H1 (cell line): ENCODE measurements around the gene ERCC3. TPM values are rescaled to one million over a fixed set of nuclear protein-coding genes. Genes with fewer than 3 reads are reported as not detected.

Experiments
- CTCF ChIA-PET: fragments of 300-600 bp; sonication (Branson Sonifier 250); formaldehyde crosslinking; loops from one replicate; lab custom pipeline; 2021; ENCODE audit not compliant: partially characterized antibody; lab: Charles Lee
- POLR2A ChIA-PET: fragments of 300-600 bp; sonication (Branson Sonifier 250); formaldehyde crosslinking; loops from one replicate; lab custom pipeline; 2021; ENCODE audit warnings: inconsistent platforms; ENCODE audit not compliant: partially characterized antibody; lab: Charles Lee
- DNase-seq, 2 experiments: peaks; one replicate each; pipeline versions ENCODE4 v3.0.0 to v3.0.0-alpha.2; 2010 to 2022; ENCODE audit warnings: low spot score in 2 of 2, low read depth in 1 of 2, mixed read lengths in 1 of 2
- FAIRE-seq: peaks from 2 replicates; lab custom pipeline; 2011; peaks lifted over from hg19 to GRCh38; lab: Jason Lieb, UNC
- H2AFZ ChIP-seq: 2 replicates; pipeline ENCODE4 v1.8.1; 2012; ENCODE audit warnings: low read length, inconsistent platforms
- H2AK5ac ChIP-seq: 2 replicates; pipeline ENCODE4 v1.6.1; 2013; ENCODE audit warnings: low read depth, low read length
- H2BK120ac ChIP-seq: replicated peaks from 2 replicates; pipeline ENCODE3; 2013; ENCODE audit warnings: low read depth, low read length, inconsistent platforms
- H2BK12ac ChIP-seq: 2 replicates; pipeline ENCODE4 v1.6.1; 2013; ENCODE audit warnings: low read depth, low read length
- H2BK15ac ChIP-seq: 2 replicates; pipeline ENCODE4 v1.6.1; 2013; ENCODE audit warnings: low read length
- H2BK20ac ChIP-seq: 2 replicates; pipeline ENCODE4 v1.6.1; 2013; ENCODE audit warnings: low read length
- H2BK5ac ChIP-seq: 2 replicates; pipeline ENCODE4 v1.6.1; 2013; ENCODE audit warnings: low read depth, low read length
- H3K14ac ChIP-seq: 2 replicates; pipeline ENCODE4 v1.6.1; 2013; ENCODE audit warnings: inconsistent platforms; ENCODE audit not compliant: insufficient read length
- H3K18ac ChIP-seq: 2 replicates; pipeline ENCODE4 v1.6.1; 2013; ENCODE audit warnings: low read length; ENCODE audit errors: extremely low read depth
- H3K23ac ChIP-seq: 2 replicates; pipeline ENCODE4 v1.6.1; 2013; ENCODE audit warnings: inconsistent platforms; ENCODE audit not compliant: insufficient read length
- H3K23me2 ChIP-seq: 2 replicates; pipeline ENCODE4 v1.6.1; 2013; ENCODE audit warnings: low read depth, low read length
- H3K27ac ChIP-seq: 2 replicates; pipeline ENCODE4 v1.6.1; 2011; ENCODE audit warnings: low read depth, low read length, inconsistent platforms
- H3K27me3 ChIP-seq, 4 experiments: replicated peaks in 1 of 4; 1 replicate in 1 of 4; 2 replicates in 3 of 4; pipeline versions ENCODE4 v1.6.1 to v1.8.1; 2011 to 2013; ENCODE audit warnings: low read length in 3 of 4, mild to moderate bottlenecking in 3 of 4, inconsistent platforms in 2 of 4, mixed read lengths in 2 of 4, moderate library complexity in 1 of 4; ENCODE audit not compliant: control insufficient read depth in 3 of 4, insufficient read depth in 3 of 4; ENCODE audit errors: extremely low read depth in 1 of 4
- H3K36me3 ChIP-seq, 4 experiments: 2 replicates each; pipeline versions ENCODE4 v1.6.1 to v1.8.1; 2011 to 2013; ENCODE audit warnings: mild to moderate bottlenecking in 4 of 4, low read length in 3 of 4, moderate library complexity in 2 of 4, control low read depth in 1 of 4, inconsistent platforms in 1 of 4; ENCODE audit not compliant: insufficient read depth in 4 of 4, control insufficient read depth in 2 of 4
- H3K4ac ChIP-seq: replicated peaks from 2 replicates; pipeline ENCODE3; 2013; ENCODE audit warnings: low read length, low read depth, mixed read lengths, inconsistent platforms; ENCODE audit not compliant: insufficient read length
- H3K4me1 ChIP-seq, 4 experiments: replicated peaks in 1 of 4; 1 replicate in 1 of 4; 2 replicates in 3 of 4; pipeline versions ENCODE4 v1.6.1 to v1.8.1; 2011 to 2013; ENCODE audit warnings: low read length in 3 of 4, inconsistent platforms in 2 of 4, mixed read lengths in 1 of 4; ENCODE audit not compliant: insufficient read depth in 4 of 4, control insufficient read depth in 3 of 4
- H3K4me2 ChIP-seq, 2 experiments: 2 replicates each; pipeline versions ENCODE4 v1.6.1 to v1.8.1; 2011 to 2013; ENCODE audit warnings: low read depth in 2 of 2, low read length in 2 of 2, control low read depth in 1 of 2, inconsistent platforms in 1 of 2, mild to moderate bottlenecking in 1 of 2; ENCODE audit not compliant: insufficient read depth in 1 of 2
- H3K4me3 ChIP-seq, 4 experiments: fragments of 200-600, 300-600 bp in 1 of 4; sonication (generic), shearing (Covaris generic), sonication (Bioruptor Twin) in 1 of 4; 2 replicates each; pipeline versions ENCODE4 v1.5.1 to v1.8.1; 2011 to 2016; ENCODE audit warnings: low read length in 4 of 4, low read depth in 3 of 4, control low read depth in 2 of 4, inconsistent platforms in 2 of 4, mild to moderate bottlenecking in 2 of 4, mixed read lengths in 1 of 4, moderate library complexity in 1 of 4; ENCODE audit not compliant: insufficient read depth in 2 of 4; ENCODE audit errors: extremely low read depth in 1 of 4
- H3K56ac ChIP-seq: replicated peaks from 2 replicates; pipeline ENCODE3; 2013; ENCODE audit warnings: low read depth, mild to moderate bottlenecking, mixed read lengths, low read length, inconsistent platforms; ENCODE audit not compliant: insufficient read length
- H3K79me1 ChIP-seq: 2 replicates; pipeline ENCODE4 v1.6.1; 2013; ENCODE audit warnings: low read depth, low read length, control low read depth
- H3K79me2 ChIP-seq, 2 experiments: 2 replicates each; pipeline versions ENCODE4 v1.6.1 to v1.8.1; 2012 to 2013; ENCODE audit warnings: low read length in 2 of 2, mild to moderate bottlenecking in 2 of 2, inconsistent platforms in 1 of 2; ENCODE audit not compliant: insufficient read depth in 2 of 2, control insufficient read depth in 1 of 2
- H3K9ac ChIP-seq, 4 experiments: replicated peaks in 1 of 4; 1 replicate in 1 of 4; 2 replicates in 3 of 4; pipeline versions ENCODE4 v1.6.1 to v1.8.1; 2011 to 2013; ENCODE audit warnings: low read depth in 3 of 4, low read length in 3 of 4, control low read depth in 2 of 4, mild to moderate bottlenecking in 2 of 4, moderate library complexity in 2 of 4, inconsistent platforms in 1 of 4; ENCODE audit errors: extremely low read depth in 1 of 4
- H3K9me3 ChIP-seq, 2 experiments: 2 replicates each; pipeline versions ENCODE4 v1.6.1 to v1.8.1; 2012 to 2013; ENCODE audit warnings: mild to moderate bottlenecking in 2 of 2, moderate library complexity in 2 of 2, control low read depth in 1 of 2, inconsistent platforms in 1 of 2, low read depth in 1 of 2, low read length in 1 of 2, mixed read lengths in 1 of 2; ENCODE audit not compliant: insufficient read depth in 2 of 2
- H4K20me1 ChIP-seq, 2 experiments: replicated peaks in 1 of 2; 2 replicates each; pipeline versions ENCODE3 to v1.8.1; 2011 to 2013; ENCODE audit warnings: inconsistent platforms in 2 of 2, low read length in 2 of 2, mild to moderate bottlenecking in 1 of 2; ENCODE audit not compliant: insufficient read depth in 2 of 2, control insufficient read depth in 1 of 2
- H4K5ac ChIP-seq: 2 replicates; pipeline ENCODE4 v1.6.1; 2013; ENCODE audit warnings: low read length, low read depth, mixed read lengths, inconsistent platforms; ENCODE audit not compliant: insufficient read length
- H4K8ac ChIP-seq: 2 replicates; pipeline ENCODE4 v1.8.0; 2013; ENCODE audit warnings: mild to moderate bottlenecking, moderate library complexity, low read length, inconsistent platforms; ENCODE audit not compliant: insufficient read depth; ENCODE audit errors: extremely low read depth
- H4K91ac ChIP-seq: replicated peaks from 2 replicates; pipeline ENCODE3; 2013; ENCODE audit warnings: low read length, mixed read lengths, inconsistent platforms; ENCODE audit not compliant: insufficient read length
- BACH1 ChIP-seq: IDR thresholded peaks from 2 replicates; pipeline ENCODE4 v1.6.1; 2012; ENCODE audit warnings: low read length, improper control_type of control experiment
- RAD21 ChIP-seq, 2 experiments: IDR thresholded peaks in 1 of 2; conservative IDR thresholded peaks in 1 of 2; 2 replicates each; pipeline ENCODE4 v1.6.1; 2011; ENCODE audit warnings: low read depth in 2 of 2, low read length in 2 of 2, improper control_type of control experiment in 1 of 2, inconsistent platforms in 1 of 2, mild to moderate bottlenecking in 1 of 2, moderate library complexity in 1 of 2
- WGBS, 2 experiments: shearing (Covaris generic) in 1 of 2; methylation state at CpG; one replicate each; pipeline versions ENCODE4 v1.1.6 to v1.1.7; 2013 to 2015; ENCODE audit warnings: low lambda C conversion rate in 2 of 2, mixed read lengths in 2 of 2, inconsistent platforms in 1 of 2, low coverage in 1 of 2, missing lambda C conversion rate in 1 of 2; ENCODE audit not compliant: insufficient replicate concordance in 2 of 2, insufficient coverage in 1 of 2, insufficient read length in 1 of 2; ENCODE audit errors: extremely low coverage in 1 of 2, missing lambda C conversion rate in 1 of 2; 5-methylcytosine and 5-hydroxymethylcytosine counted together
- polyA plus RNA-seq, 7 experiments: library from polyadenylated mRNA; depleted of rRNA in 3 of 7; stranded (reverse) in 5 of 7; unstranded in 2 of 7; fragments of >200 nt in 5 of 7; fragments of 200-250 nt in 2 of 7; gene quantifications; 1 replicate in 5 of 7; 2 replicates in 1 of 7; 4 replicates in 1 of 7; pipeline versions ENCODE4 v1.2.1 to v1.2.3, GENCODE V29; 2011 to 2013; ENCODE audit warnings: missing spikeins in 2 of 7, mixed read lengths in 2 of 7
- total RNA-seq: library from RNA; stranded (reverse); fragmentation: NEBNext Ultra II Directional; extraction: Animal tissue kit (Norgen Biotek cat#: 25700); gene quantifications from 2 replicates; pipeline ENCODE4 v1.2.1, GENCODE V29; 2021

ERCC3 gene
- total and polyA plus RNA-seq, 2 of the 8 experiments (the other 6 are each of a cell fraction or from before 2014, with no cell fraction given) = 41.8 to 48.9 TPM

GRCh38 chr2:127309468-127309867, 15.5 kb upstream of the ERCC3 start:
- Histone ChIP-seq H4K5ac (no peak overlapping the region), H3K79me2 (no peaks in the 10 kb centered on the region), H3K4me2 (no peak overlapping the region), H3K23me2 (no peaks in the 10 kb centered on the region), H2BK5ac (no peak overlapping the region), H2BK15ac (no peak overlapping the region), H3K14ac (no peak overlapping the region), H4K20me1 (no peaks in the 10 kb centered on the region), H3K4me3 (no peak overlapping the region), H3K9me3 (no peaks in the 10 kb centered on the region), H3K56ac (no peak overlapping the region), H3K27ac (no peak overlapping the region), H3K18ac (no peak overlapping the region), H4K91ac (no peak overlapping the region), H3K36me3 (peaks cover 2 to 24% (median 7%) of the 10 kb centered on the region in 4 experiments; a peak in 6 of 8 replicates), H3K23ac (no peak overlapping the region), H2AFZ (no peak overlapping the region), H2BK12ac (no peak overlapping the region), H2BK120ac (no peak overlapping the region), H2AK5ac (no peak overlapping the region), H4K8ac (no peak overlapping the region), H3K4ac (no peak overlapping the region), H3K9ac (no peak overlapping the region), H2BK20ac (no peak overlapping the region), H3K4me1 (no peaks in the 10 kb centered on the region), H3K27me3 (no peaks in the 10 kb centered on the region), H3K79me1 (no peaks in the 10 kb centered on the region)
- DNase-seq (no peak), FAIRE-seq (no peak)
- CTCF ChIA-PET = interaction anchor here (0.7 to 2.2 kb wide), 2 partner anchors 15 to 36 kb away, joined by 3 to 12 read pairs; no protein-coding TSS in a partner anchor
- 89% methylated on average over 4 of the region's 4 CpGs; no CpG with 5 or more reads in 1 of the 2 experiments for WGBS, 2 experiments
- POLR2A ChIA-PET = no interaction called here
- no peak for TF ChIP-seq RAD21 (IDR thresholded peaks at IDR 0.05 in 1 of 2, conservative IDR thresholded peaks at IDR 0.05 in 1 of 2; ENCODE audit: low read depth in 2 of 2, low read length in 2 of 2)
- no peak for TF ChIP-seq BACH1
